Endothelial cell (in vitro differentiated cells): ENCODE measurements around the gene CUEDC1. TPM values are rescaled to one million over a fixed set of nuclear protein-coding genes. Genes with fewer than 3 reads are reported as not detected.

Experiments
- DNase-seq: peaks from one replicate; pipeline ENCODE4 v3.0.0; 2021; ENCODE audit warnings: low spot score
- H3K27ac Mint-ChIP-seq: one replicate; pipeline ENCODE4 v1.8.0; 2021; ENCODE audit warnings: mixed read lengths, inconsistent platforms; ENCODE audit not compliant: unreplicated experiment
- H3K27me3 Mint-ChIP-seq: one replicate; pipeline ENCODE4 v1.8.0; 2021; ENCODE audit warnings: mild to moderate bottlenecking, moderate library complexity, mixed read lengths, inconsistent platforms; ENCODE audit not compliant: unreplicated experiment
- H3K36me3 Mint-ChIP-seq: one replicate; pipeline ENCODE4 v1.8.0; 2021; ENCODE audit warnings: mild to moderate bottlenecking, low read depth, mixed read lengths, inconsistent platforms; ENCODE audit not compliant: unreplicated experiment
- H3K4me1 Mint-ChIP-seq: one replicate; pipeline ENCODE4 v1.8.0; 2021; ENCODE audit warnings: mild to moderate bottlenecking, mixed read lengths, inconsistent platforms; ENCODE audit not compliant: unreplicated experiment
- H3K4me3 Mint-ChIP-seq: one replicate; pipeline ENCODE4 v1.8.0; 2021; ENCODE audit warnings: mild to moderate bottlenecking, mixed read lengths, inconsistent platforms; ENCODE audit not compliant: unreplicated experiment
- H3K9me3 Mint-ChIP-seq: one replicate; pipeline ENCODE4 v1.8.0; 2021; ENCODE audit warnings: mixed read lengths, inconsistent platforms; ENCODE audit not compliant: unreplicated experiment
- CTCF ChIP-seq: fragments of 200-600 bp; sonication (generic); IDR thresholded peaks from one replicate; pipeline ENCODE4 v1.5.0; 2021; ENCODE audit warnings: antibody characterized with exemption; ENCODE audit not compliant: unreplicated experiment
- total RNA-seq: library from RNA; stranded (reverse); fragmentation: NEBNext Ultra II Directional; extraction: Animal tissue kit (Norgen Biotek cat#: 25700); gene quantifications from one replicate; pipeline ENCODE4 v1.2.1, GENCODE V29; 2021; ENCODE audit not compliant: unreplicated experiment

Gene CUEDC1
- total RNA-seq, 1 donor from 2014 or later, result 13.3 TPM

GRCh38 chr17:57920916-57921703 lies 34.1 kb downstream of the CUEDC1 start:
- no peak for DNase-seq
- H3K4me1 Mint-ChIP-seq, result peaks cover 18% of the 10 kb centered on the region

GRCh38 chr17:57919918-57920317 lies 35.3 kb downstream of the CUEDC1 start:
- Mint-ChIP-seq H3K4me1 (peaks cover 29% of the 10 kb centered on the region), H3K27ac (no peak overlapping the region), H3K9me3 (no peaks in the 10 kb centered on the region), H3K4me3 (no peak overlapping the region), H3K27me3 (peaks cover 2% of the 10 kb centered on the region), H3K36me3 (no peaks in the 10 kb centered on the region)
- no peak for DNase-seq
- no peak for TF ChIP-seq CTCF

More at GRCh38 chr17:57920916-57921703, 34.1 kb downstream of the CUEDC1 start:
- Mint-ChIP-seq H3K9me3 (no peaks in the 10 kb centered on the region), H3K4me3 (no peak overlapping the region), H3K36me3 (no peaks in the 10 kb centered on the region), H3K27me3 (peaks cover 2% of the 10 kb centered on the region), H3K27ac (no peak overlapping the region)
- TF ChIP-seq CTCF, result no peak

- H3K4me3 Mint-ChIP-seq, result no peak overlapping the region
Observed at GRCh38 chr17:57918017-57918895, 37.0 kb downstream of the CUEDC1 start.

GRCh38 chr17:57916925-57917858 lies 38.0 kb downstream of the CUEDC1 start:
- Mint-ChIP-seq H3K9me3 (no peaks in the 10 kb centered on the region), H3K4me1 (peaks cover 37% of the 10 kb centered on the region), H3K27ac (peak overlapping the region; percentile 79), H3K27me3 (peaks cover 1% of the 10 kb centered on the region), H3K4me3 (no peak overlapping the region), H3K36me3 (no peaks in the 10 kb centered on the region)
- no peak for DNase-seq
- TF ChIP-seq CTCF, result no peak

More at GRCh38 chr17:57918017-57918895, 37.0 kb downstream of the CUEDC1 start:
- no peak for TF ChIP-seq CTCF
- peaks cover 37% of the 10 kb centered on the region for H3K4me1 Mint-ChIP-seq
- H3K9me3 Mint-ChIP-seq, result no peaks in the 10 kb centered on the region
- no peak for DNase-seq
- peak overlapping the region; percentile 71 for H3K27ac Mint-ChIP-seq
- no peaks in the 10 kb centered on the region for H3K36me3 Mint-ChIP-seq
- H3K27me3 Mint-ChIP-seq, result no peaks in the 10 kb centered on the region
